Hypothalamus (tissue), 51 donors: ENCODE measurements around the gene ANXA9.
A peak's percentile ranks its signal among the peaks of the same experiment; 100 is the strongest.

Experiments used
- DNase-seq, 51 donors: peaks; one replicate each; lab custom pipeline; 2025; lab: John Stamatoyannopoulos, UW

Gene ANXA9

DNA sequence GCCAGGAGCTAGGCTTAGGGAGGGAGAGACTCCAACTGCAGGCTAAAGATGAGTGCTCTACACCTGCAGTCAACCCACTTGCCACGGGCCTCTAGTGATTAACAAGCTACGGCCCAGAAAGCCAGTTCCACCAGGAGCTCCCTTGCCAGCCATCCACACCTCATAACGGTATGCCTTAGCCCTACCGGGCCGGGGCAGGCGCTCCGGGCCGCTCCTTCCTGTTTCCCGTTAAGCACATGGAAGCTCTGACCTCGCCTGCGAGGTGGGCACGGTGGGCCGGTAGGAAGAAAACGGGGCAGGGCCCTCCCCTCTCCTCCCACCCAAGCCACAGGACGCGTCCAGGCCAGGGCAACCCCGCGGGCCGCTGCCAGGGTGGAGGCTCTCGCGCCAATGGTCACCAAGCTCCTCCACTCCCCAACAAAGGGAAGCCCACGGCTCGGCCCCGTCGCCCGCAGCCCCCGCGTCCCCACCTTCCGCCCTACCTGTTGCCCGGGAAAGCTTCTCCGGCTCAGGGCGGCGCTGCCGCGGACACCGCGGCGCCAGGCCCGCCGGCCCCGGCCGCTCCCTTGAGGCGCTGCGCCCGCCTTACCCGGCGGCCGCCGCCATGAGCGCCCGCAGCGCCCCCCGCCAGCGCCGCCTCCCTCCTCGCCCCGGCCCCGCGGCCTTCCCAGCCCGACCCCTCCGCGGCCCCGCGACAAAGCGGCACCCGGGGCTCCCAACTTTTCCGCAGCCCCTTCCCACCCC lies 8.1 kb upstream of the ANXA9 start:
- peak in 33 of 51 donors; percentile 17 to 76 (median 50) for DNase-seq

DNA sequence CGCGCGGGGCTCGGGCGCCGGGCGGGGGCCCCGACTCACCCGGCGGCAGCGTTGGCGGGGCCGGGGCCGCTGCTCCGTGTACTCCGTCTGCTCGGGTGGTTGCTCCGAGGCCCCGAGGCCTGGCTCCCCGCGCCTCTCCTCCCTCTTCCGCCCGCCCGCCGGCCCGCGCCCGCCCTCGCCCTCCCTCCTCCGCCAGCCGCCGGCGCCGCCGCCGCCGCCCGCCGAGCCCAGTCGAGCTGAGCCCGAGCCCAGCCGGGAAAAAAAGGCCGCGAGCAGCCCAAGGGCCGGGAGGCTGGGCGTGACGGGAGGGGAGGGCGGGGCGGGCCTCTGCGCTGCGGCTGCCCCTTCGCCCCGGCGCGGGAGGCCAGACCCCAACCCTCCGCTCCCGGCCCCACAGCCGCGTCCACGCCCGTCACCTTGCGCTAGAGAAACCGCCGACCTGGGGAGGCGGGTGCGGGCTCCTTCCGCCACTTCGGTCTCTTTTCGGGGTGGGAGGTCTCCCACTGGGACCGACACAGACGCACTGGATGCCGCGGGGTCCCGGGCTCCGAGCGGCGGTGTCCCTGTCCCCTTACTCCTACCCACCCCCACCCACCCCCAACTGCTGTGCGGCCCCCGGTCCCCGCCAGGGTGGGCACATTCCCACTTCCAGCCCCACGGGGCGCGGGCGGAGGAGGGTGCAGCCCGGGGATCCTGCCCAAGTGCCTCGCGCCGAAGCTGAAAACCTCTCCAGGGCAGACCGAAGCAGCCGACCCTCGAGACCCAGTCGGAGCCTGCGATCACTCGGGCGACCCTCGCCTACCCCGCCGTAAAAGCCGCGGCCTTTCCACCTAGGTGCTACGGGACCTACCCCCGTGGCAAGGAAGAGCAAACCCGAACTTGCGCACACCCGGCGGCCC lies 7.3 kb upstream of the ANXA9 start, which contains the start of gene CERS2:
Gene CERS2 (minus strand): TSS at position 256 of the 899 bp plus-strand sequence. CDS start 5,745 bp downstream, outside the sequence.
- DNase-seq: peak in 48 of 51 donors; percentile 15 to 78 (median 59)

DNA sequence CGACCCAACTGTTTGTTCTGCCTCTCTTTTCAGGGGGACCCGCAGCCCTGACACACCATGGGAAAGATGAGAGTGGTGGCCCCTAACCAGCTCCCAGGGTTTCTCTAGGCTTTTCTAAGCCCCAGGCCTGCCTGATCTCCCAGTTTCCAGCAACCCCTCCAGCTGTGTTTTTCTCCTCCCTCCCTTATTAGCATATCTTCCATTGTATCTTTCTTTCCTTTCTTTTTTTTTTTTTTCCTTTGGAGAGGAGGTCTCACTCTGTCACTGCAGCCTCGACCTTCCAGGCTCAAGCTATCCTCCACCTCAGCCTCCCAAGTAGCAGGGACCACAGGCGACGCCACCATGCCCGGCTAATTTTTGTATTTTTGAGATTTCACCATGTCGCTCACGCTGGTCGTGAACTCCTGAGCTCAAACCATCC lies 5.7 kb upstream of the ANXA9 start:
- no peak for DNase-seq

DNA sequence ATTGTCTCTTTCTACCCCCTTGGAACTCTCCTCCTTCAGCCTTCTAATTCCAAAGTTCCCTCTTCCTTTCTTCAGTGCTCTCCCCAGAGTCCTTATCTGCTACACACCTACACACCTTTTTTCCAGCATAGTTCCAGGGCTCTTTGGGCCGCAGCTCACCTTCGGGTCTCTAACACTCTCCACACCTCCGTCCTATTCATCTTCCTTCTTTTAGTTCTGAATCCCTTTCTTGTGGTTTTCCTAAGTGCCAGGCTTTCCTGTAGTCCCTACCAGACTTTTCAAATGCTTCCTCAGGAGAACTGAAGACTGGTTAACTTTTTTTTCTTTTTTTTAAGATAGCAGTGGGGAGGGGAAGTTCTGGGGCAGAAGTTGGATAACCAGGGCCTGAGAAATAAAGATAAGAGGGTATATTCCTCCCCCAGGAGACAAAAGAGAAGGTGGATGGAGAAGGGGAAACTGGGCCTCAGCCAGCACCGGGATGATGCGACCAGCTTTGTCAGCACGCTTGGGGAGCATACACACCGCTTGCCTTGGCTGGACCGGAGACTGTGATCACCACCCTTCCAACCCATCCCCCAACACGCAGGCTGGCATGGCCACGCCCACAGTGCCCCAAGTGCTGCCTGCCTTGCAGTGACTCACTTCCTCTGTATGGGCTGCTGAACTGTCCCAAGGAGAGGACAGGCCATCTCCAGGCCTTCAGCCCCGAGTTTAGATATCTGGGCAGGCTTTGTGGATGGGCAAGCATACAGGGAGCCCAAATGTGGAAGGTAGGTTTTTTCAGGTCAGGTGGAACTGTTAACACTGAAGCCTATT lies 5.0 kb upstream of the ANXA9 start:
- DNase-seq: peak in 46 of 51 donors; percentile 12 to 85 (median 62)

DNA sequence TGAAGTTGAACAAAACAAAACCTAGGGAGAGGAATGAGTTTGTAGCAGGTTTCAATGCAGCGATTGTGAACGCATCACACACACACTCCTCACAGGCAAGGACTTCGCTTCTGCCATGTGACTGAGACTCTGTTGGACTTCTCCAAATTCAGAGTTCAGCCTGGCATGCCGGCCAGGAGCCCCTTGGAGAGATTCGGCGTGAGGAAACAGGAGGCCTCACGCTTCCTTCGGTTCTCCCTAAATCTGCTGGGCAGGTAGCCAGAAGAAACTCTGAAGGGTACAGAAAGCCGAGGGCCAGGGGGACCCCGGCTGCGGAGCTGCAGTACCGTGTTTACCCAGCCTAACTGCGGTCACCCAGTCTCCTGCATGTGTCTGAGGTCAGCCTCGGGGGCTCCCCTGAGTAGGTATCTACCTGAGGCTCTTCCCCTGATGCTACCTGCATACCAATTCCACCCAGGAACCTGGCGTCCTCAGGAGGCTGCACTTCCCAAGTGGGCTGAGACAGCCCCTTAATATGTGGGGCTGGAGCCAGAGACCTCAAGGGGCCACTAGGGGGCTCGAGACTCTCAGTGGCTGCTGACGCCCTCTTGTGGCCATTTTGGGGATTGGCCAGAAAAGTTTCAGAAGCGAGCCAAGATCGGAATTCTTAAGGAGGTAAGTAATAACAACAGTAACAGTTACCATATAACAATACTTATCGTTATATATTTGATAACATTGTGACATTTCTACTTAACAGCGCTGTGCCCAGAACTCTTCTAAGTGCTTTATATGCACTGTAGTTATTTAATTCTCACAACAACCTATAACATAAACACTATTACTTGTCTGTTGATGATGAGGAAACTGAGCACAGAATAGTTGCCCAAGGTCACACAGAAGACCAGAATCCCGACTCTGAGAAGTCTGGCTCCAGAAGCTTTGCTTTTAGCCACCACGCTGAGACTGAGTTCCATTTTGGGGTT lies 2.7 kb upstream of the ANXA9 start:
- peak in 49 of 51 donors; percentile 11 to 96 (median 67) for DNase-seq

DNA sequence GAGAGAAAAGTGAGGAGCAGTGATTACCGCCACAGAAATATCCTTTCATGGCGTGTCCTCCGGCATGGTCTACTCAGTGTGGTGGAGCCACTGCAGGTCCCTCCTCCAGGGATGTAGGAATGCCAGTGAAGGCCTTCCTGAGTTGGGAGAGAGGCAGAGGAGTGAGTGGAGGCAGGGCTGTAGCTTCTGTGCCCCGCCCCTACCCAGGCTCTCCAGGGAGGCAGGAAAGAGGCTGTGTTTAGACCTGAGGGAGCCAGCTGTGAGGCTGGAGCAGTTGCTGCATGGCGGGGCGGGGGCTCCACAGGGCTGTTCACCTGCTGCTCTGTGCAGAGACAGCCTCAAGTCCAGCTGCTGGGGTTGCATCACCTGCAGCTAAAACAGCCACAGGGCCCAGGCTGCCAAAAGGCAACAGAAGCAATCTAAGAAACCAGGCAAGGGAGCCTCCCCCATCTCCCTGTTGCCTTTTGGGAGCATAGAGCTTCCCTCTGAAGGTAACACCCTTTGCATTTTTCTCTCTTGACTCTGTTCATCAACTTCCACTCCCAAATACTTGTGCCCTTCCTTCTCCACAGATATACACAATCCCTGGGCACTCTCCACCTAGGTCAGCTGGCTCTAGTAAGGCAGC lies 801 bp upstream of the ANXA9 start:
- DNase-seq: no peak

DNA sequence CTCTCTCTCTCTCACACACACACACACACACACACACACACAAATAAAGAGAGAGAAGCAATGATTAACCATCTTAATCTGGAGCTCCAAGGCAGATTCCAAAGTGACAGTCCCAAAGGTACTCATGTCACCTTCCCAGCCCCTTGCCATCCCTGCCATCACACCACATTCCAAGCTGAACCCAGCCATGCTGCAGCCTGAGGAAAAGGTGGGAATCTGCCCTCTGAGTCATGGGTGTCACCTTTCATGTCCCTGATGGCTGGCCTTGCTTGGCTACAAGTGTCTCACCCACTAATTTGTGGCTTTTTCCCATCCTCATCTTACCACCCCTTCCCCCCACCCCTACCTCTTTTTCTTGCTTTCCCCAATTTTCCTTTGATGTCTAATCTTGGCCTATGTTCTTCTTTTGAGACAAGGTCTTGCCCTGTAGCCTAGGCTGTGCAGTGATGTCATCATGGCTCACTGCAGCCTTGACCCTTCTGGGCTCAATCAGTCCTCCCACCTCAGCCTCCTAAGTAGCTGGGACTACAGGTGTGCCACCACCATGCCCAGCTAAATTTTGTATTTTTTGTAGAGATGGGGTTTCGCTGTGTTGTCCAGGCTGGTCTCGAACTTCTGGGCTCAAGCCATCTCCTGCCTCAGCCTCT lies 3.2 kb downstream of the ANXA9 start:
- no peak for DNase-seq

DNA sequence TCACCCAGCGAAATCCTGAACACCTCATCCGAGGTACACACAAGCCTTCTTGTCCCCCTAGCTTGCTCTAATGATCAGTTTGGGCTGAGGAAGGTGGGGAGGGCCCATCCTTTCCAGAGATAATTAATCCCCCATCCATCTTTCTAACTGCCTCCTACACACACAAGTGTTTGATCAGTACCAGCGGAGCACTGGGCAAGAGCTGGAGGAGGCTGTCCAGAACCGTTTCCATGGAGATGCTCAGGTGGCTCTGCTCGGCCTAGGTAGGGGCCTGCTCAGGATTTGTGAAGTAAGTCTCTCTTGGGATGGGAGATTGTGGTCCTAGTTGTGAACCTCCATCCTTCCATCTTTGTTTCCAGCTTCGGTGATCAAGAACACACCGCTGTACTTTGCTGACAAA lies 5.8 kb downstream of the ANXA9 start:
- DNase-seq: no peak

DNA sequence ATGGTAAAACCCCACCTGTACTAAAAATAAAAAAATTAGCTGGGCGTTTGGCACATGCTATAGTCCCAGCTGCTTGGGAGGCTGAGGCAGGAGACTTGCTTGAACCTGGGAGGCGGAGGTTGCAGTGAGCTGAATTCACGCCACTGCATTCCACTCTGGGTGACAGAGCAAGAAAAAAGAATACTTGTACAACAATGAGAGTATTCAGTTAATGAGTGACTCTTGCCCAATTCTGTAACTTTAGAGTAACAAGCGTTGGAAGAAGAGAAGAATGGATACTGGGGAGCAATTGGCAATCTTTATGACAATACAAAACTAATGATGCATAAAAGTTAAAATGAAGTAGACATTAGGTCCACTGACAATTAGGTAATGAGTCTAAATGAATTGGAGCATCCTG lies 10.5 kb downstream of the ANXA9 start:
- no peak for DNase-seq

DNA sequence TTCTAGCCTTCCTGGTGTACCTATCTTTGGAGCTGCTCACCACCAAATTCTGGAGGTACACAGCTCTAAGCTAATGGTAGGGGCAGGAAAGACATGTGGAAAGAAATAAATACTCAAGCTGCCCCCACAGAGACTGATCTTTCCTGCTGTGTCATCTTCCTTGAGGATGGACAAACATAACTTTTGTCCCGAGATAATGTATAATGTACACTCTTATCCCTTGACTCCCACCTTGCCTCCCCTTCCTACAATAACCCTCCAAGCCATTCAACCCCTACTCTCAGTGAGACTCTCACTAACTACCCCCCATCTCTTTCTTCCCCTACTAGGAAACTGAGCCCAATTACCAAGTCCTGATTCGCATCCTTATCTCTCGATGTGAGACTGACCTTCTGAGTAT lies 12.2 kb downstream of the ANXA9 start:
- no peak for DNase-seq

DNA sequence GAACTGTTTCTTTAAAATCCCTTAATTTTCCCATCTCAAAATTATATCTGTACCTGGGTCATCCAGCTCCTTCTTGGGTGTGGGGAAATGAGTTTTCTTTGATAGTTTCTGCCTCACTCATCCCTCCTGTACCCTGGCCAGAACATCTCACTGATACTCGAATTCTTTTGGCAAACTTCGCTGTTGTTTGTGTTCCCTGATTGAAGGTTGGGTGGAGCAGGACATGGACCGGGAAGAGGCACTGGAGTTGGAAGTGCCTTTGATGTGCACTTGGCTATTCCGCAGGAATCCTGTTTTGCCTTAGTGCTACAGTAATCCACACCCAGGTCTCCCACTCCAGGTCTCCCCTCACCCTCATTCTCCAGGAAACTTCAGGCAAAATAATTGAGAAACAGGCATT lies 13.4 kb downstream of the ANXA9 start:
- DNase-seq: no peak

DNA sequence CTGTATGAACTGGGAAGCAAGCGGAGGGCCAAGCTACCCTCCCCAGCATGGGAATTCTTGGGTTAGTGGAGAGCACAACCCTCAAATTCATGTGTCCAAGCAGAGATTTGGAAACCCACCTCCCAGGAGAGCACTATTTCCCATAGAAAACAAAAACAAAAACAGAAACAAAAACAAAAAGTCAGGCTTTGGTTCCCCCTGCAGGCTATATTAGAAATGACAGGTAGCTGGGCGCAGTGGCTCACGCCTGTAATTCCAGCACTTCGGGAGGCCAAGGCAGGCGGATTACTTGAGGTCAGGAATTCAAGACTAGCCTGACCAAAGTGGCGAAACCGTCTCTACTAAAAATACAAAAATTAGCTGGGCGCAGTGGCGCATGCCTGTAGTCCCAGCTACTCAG lies 13.8 kb downstream of the ANXA9 start:
- DNase-seq: peak in 16 of 51 donors; percentile 13 to 41 (median 22)

DNA sequence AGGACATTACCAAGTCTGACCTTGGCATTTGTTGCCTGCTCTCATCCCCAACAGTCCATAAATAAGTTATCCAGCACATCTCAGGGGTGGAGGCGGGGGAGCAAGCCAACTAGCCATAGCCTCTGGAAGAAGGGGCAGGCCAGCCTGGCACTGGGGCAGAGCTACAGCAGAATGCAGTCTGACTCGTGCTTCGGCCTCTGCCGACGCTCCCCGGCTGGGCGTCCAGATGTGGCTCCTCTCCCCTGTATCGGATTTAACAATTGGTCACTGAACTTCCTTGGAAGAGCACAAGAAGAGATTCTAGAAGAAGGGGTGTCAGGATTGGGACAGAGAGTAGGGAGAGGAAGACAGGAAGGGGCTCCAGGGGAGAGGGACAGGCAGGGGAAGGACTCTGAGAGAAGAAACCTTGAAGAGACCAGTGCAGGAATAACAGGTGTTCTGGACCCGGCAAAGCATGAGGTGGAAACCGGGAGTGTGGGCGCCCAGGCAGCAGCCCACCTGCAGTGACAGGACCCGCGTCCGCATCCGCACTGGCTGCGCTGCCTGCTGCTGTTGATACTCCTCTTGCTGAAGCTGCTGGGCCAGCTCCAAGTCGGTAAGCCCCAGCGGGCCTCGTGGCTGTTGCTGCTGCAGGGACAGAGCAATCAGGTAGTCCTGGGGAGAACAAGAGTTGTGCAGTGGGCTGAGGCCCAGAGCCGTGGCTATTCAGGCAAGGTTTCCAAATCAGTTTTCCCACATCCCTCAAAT lies 15.2 kb downstream of the ANXA9 start:
- no peak for DNase-seq

DNA sequence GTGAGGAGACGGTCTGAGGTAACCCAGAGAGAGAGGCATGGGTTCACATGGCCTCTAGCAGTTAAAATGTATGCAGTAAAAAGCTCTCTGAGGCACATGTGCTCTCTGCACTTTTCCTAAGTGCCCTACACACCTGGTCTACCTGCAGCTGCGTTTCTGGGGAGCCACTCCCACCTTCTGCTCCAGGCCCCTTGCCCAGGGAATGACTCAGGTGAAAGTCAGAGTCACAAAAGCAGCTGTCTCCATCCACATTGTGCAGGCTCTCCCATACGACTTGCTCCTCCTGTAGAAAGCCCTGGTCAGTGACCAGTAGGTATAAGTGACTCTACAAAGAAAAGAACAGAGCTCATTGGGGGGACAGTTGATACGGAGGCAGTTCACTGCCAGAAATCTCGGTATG lies 15.9 kb downstream of the ANXA9 start:
- no peak for DNase-seq

DNA sequence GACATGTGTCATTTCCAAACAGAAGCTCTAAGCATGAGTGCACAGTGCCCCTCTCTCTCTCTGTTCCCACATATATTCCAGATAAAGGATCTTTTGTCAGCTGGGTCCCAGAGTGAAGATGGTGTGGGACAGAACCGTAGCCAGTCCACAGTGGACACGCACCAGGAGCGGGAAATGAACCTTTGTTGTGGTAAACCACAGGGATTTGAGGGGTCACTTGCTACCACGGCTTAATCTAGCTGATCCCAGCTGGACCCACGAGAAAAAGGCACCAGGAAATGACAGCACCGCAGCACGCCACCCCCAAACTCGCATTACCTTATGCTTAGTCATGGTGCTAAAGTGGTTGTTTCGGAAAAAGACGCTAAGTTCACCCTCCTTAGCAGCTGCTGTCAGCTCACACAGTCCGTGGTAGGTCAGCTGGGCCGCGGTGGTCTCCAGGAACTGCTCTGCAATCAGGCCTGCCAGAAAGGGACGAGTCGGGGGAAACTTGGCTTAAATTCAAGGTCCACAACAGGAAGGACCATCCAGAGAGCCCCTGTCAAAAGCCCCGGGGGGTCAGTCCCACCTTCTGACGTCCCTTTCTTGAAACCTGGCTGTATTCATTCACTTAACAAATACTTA lies 17.1 kb downstream of the ANXA9 start:
- DNase-seq: peak in 10 of 51 donors; percentile 18 to 60 (median 28)

DNA sequence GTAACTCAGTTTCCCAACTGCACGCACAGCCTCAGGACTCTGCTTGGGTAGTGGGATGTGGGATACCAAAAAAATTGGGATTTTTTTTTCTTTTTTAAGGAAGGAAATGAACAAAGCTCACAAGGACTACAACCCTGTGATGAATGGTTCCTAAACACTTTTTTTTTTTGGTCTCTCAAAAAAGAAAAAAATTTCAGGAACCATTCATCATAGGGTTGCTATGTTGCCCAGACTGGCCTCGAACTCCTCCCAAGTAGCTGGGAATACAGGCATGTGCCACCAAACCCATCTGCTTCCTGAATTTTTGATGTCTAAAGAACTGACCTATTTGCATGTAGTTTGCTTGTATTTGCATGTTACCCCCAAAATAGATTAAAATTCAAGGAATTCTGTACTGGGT lies 17.8 kb downstream of the ANXA9 start:
- no peak for DNase-seq

DNA sequence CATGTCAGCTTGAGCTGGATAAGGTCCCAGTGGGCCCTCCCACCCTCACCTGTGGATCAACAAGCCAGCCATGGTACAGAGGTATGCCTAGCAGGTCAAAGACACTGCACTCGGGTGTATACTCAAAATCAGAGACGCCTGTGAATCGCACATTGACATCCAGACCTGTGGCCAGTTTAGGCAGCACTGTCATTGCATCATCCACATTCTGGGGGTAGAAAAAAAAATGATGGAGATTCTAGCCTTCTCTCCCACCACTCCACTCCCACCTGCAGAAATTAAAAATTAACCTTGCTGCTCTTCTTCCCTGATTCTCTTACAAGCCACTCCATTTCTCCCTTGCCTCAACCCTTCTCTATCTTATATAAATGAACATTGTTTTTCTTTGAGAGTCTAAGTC lies 18.3 kb downstream of the ANXA9 start:
- no peak for DNase-seq
